ENCODE data around the gene VGLL1. TPM values are rescaled to one million over a fixed set of nuclear protein-coding genes. Genes with fewer than 3 reads are reported as not detected.

Gene VGLL1
- total and polyA plus RNA-seq, 11 donors = 0.62 TPM; not detected in 10

DNA sequence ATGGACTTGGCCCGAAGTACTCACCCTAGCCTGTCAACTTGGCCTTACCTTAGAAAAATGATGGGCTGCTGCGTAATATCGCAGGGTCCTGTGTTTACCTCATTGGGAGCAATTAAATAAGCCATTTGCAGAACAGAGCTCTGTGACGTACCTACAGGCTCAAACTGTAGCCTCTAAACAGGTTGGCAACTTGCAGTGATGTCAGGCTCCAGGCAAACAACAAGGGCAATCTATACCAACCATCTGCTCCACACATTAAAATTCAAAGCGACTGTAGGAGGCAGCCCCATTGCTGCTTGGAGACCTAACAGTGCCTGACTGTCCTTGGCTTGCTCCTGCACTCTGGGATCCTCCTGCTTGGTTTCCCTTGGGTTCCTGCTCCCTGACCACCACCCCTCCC is 17.2 kb downstream of the VGLL1 start:
- no peak overlapping the region for H3K4me3 ChIP-seq
- 61 to 93% (median 84%) methylated on average over 5 of the region's 5 CpGs for WGBS, 4 donors

DNA sequence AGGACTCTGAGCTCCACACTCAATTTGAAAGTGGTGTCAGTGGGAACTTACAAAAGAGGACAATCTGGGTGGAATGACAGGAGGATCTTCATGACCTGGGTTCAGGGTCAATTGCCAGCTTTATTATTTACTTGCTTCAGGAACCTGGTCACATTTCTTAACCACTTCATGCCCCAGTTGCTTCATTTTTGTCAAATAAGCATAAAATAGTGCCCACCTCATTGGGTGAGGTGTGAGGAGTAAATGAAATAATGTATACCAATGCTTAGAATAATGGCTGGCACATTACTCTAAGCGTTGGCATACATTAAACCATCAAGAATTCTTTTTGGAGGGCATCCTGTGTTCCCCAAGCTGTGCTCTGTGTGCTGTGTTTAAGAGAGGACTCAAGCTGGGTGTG is 19.4 kb downstream of the VGLL1 start:
- intact Hi-C loops (cut with DNase I) = no loop called here
- no peaks in the 10 kb centered on the region for H3K9me3 ChIP-seq
- DNase-seq = no peak
- TF ChIP-seq, protein P1, sequence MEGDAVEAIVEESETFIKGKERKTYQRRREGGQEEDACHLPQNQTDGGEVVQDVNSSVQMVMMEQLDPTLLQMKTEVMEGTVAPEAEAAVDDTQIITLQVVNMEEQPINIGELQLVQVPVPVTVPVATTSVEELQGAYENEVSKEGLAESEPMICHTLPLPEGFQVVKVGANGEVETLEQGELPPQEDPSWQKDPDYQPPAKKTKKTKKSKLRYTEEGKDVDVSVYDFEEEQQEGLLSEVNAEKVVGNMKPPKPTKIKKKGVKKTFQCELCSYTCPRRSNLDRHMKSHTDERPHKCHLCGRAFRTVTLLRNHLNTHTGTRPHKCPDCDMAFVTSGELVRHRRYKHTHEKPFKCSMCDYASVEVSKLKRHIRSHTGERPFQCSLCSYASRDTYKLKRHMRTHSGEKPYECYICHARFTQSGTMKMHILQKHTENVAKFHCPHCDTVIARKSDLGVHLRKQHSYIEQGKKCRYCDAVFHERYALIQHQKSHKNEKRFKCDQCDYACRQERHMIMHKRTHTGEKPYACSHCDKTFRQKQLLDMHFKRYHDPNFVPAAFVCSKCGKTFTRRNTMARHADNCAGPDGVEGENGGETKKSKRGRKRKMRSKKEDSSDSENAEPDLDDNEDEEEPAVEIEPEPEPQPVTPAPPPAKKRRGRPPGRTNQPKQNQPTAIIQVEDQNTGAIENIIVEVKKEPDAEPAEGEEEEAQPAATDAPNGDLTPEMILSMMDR (IDR thresholded peaks at IDR 0.05) = no peak
- no peak for TF ChIP-seq POLR2A (IDR thresholded peaks at IDR 0.05)
- ATAC-seq = no peak
- H3K27me3 ChIP-seq = peaks cover 0 to 26% (median 0%) of the 10 kb centered on the region in 9 donors
- 72 to 85% (median 81%) methylated on average over 1 of the region's 1 CpG for WGBS, 4 donors
- no peaks in the 10 kb centered on the region for H3K4me1 ChIP-seq
- no peak overlapping the region for H3K27ac ChIP-seq
- no peak overlapping the region for H3K4me3 ChIP-seq
- no peaks in the 10 kb centered on the region for H3K36me3 ChIP-seq

More for the DNA sequence above, 17.2 kb downstream of the VGLL1 start:
- H3K9me3 ChIP-seq = no peaks in the 10 kb centered on the region
- H3K36me3 ChIP-seq = no peaks in the 10 kb centered on the region
- H3K27ac ChIP-seq = no peak overlapping the region
- DNase-seq (no peak), ATAC-seq (no peak)
- no peak for TF ChIP-seq POLR2A (IDR thresholded peaks at IDR 0.05)
- TF ChIP-seq, protein P1 (IDR thresholded peaks at IDR 0.05) = no peak
- no peaks in the 10 kb centered on the region for H3K4me1 ChIP-seq
- intact Hi-C loops (cut with DNase I) = no loop called here
- peaks cover 0 to 24% (median 0%) of the 10 kb centered on the region in 9 donors for H3K27me3 ChIP-seq

DNA sequence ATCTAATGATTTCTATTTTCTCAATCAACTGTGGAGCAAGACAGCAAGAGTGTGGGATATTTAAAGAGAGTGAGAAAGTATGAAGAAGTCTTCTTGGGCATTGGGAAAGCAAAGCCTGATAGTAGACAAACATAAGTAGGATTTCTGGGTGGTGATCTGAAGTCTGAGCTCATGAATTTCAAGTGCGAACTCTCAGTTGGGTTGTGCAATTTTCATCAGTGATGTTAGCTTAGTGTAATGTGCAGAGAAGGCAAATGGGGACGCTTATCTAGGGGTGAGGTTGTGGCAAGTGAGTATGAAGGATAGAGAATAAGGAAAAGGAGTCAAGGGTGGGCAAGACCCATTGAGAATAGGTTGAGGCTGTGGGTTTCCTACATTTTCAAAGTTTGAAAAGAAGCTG is 23.7 kb downstream of the VGLL1 start:
- no peak for DNase-seq
- intact Hi-C loops (cut with DNase I) = no loop called here
- no peak overlapping the region for H3K27ac ChIP-seq
- H3K36me3 ChIP-seq = no peaks in the 10 kb centered on the region
- no peak for ATAC-seq
- H3K4me1 ChIP-seq = no peaks in the 10 kb centered on the region
- no peaks in the 10 kb centered on the region for H3K9me3 ChIP-seq
- no peak overlapping the region for H3K4me3 ChIP-seq
- 54 to 81% (median 67%) methylated on average over 2 of the region's 2 CpGs for WGBS, 4 donors
- H3K27me3 ChIP-seq = peaks cover 0 to 20% (median 0%) of the 10 kb centered on the region in 9 donors
- TF ChIP-seq, protein P1 (IDR thresholded peaks at IDR 0.05) = no peak
- TF ChIP-seq POLR2A (IDR thresholded peaks at IDR 0.05) = no peak

DNA sequence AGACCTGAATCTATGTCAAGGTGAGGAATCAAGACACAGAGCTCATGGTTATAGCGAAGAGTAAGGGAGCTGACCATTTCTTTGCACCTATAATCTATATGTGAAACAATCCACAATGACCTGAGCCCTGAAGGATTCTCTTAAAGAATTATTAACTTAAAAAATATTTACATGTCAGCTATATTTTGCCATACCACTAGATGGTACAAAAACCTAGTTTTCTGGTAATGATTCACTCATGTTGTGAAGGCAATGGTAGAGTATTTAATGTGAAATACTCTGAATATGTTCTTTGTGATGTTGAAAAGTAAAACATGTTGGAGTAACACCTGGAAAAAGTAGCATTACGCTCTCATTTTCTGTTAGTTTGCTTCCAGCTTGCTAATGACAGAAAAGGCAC is 40.0 kb downstream of the VGLL1 start:
- ATAC-seq = no peak
- no peak for DNase-seq
- peaks cover 0 to 8% (median 0%) of the 10 kb centered on the region in 9 donors for H3K27me3 ChIP-seq
- 73 to 94% (median 83%) methylated on average over 2 of the region's 2 CpGs for WGBS, 4 donors
- H3K36me3 ChIP-seq = no peaks in the 10 kb centered on the region
- no peaks in the 10 kb centered on the region for H3K9me3 ChIP-seq
- no peak overlapping the region for H3K27ac ChIP-seq
- H3K4me3 ChIP-seq = no peak overlapping the region
- intact Hi-C loops (cut with DNase I) = loop anchor here in 4 of 10 donors (10.0 kb wide), 3 partner anchors 47 to 547 kb away; no protein-coding TSS in a partner anchor
- H3K4me1 ChIP-seq = peaks cover 0 to 12% (median 2%) of the 10 kb centered on the region in 12 donors
- no peak for TF ChIP-seq POLR2A (IDR thresholded peaks at IDR 0.05)
- TF ChIP-seq, protein P1 (IDR thresholded peaks at IDR 0.05) = no peak
